ENCODE results near the gene GALNT16.
A peak's percentile ranks its signal among the peaks of the same experiment; 100 is the strongest.

DNA sequence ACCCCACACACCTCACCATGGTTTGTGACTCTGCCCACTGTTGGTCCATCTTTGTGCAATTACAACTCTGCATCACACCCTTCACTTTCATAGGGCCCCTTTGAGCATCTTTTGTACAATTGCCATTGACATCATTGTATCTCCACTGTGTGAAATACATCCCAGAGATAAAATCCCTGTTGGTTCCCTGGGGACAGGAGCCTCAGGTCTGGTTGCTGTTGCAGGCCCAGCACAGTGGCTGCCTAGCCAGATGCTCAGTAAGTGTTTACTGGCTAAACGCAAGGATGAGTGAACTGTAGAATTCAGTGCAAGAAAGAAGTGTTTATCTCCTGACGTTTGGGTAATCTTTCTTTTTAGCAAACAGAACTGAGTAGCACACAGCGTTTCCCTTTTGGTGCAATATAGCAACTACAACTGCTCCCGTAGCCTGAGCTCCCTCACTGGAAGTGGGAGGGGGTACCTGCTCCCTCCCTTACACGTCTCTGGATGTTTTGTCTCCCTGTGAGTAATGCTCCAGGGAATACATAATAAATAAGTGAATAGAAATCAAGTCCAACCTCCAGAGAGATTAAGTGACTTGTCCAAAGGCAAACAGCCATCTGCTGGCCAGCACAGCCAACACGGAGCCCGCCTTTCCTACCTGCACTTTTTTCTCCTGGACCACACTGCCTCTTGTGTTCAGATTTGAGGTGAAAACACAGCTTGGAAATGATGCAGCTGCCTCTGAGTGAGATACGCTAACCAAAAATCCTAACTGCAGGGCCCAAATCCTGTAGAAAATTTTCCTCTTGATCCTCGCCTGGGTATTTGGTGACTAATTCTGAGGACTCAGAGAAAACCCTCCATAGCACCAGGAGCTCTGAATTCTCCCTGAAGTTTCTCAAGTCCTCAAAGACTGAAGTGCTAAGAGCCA lies 27.4 kb downstream of the GALNT16 start:
- TF ChIP-seq POLR2A (IDR thresholded peaks at IDR 0.05) (no peak), EP300 (IDR thresholded peaks at IDR 0.05) (no peak)
- TF ChIP-seq, protein P1, sequence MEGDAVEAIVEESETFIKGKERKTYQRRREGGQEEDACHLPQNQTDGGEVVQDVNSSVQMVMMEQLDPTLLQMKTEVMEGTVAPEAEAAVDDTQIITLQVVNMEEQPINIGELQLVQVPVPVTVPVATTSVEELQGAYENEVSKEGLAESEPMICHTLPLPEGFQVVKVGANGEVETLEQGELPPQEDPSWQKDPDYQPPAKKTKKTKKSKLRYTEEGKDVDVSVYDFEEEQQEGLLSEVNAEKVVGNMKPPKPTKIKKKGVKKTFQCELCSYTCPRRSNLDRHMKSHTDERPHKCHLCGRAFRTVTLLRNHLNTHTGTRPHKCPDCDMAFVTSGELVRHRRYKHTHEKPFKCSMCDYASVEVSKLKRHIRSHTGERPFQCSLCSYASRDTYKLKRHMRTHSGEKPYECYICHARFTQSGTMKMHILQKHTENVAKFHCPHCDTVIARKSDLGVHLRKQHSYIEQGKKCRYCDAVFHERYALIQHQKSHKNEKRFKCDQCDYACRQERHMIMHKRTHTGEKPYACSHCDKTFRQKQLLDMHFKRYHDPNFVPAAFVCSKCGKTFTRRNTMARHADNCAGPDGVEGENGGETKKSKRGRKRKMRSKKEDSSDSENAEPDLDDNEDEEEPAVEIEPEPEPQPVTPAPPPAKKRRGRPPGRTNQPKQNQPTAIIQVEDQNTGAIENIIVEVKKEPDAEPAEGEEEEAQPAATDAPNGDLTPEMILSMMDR (IDR thresholded peaks at IDR 0.05), result peak in 1 of 4 experiments; percentile 3
